ENCODE results near the gene AOC3. TPM values are rescaled to one million over a fixed set of nuclear protein-coding genes. Genes with fewer than 3 reads are reported as not detected.
A peak's percentile ranks its signal among the peaks of the same experiment; 100 is the strongest.
"Not testable (repeated sequence)": the region's sequence is repeated elsewhere in the genome, so short reads cannot be mapped to it uniquely, and the experiment has no call there.

The AOC3 gene
- total RNA-seq, 4 donors from 2014 or later, result 48.3 to 196 (median 108) TPM

GRCh38 chr17:42853004-42853403 is 2.0 kb downstream of the AOC3 start:
- H3K9me3 ChIP-seq, result no peaks in the 10 kb centered on the region
- peaks cover 0 to 16% of the 10 kb centered on the region in 2 donors for H3K36me3 ChIP-seq
- 10 to 31% methylated on average over 2 of the region's 4 CpGs for WGBS, 2 donors (ENCODE audit: low coverage in 1 of 2)
- peak overlapping the region; percentile 43 to 61 for H3K4me3 ChIP-seq
- peaks cover 0 to 78% (median 22%) of the 10 kb centered on the region in 3 donors for H3K4me1 ChIP-seq
- TF ChIP-seq, protein P1, sequence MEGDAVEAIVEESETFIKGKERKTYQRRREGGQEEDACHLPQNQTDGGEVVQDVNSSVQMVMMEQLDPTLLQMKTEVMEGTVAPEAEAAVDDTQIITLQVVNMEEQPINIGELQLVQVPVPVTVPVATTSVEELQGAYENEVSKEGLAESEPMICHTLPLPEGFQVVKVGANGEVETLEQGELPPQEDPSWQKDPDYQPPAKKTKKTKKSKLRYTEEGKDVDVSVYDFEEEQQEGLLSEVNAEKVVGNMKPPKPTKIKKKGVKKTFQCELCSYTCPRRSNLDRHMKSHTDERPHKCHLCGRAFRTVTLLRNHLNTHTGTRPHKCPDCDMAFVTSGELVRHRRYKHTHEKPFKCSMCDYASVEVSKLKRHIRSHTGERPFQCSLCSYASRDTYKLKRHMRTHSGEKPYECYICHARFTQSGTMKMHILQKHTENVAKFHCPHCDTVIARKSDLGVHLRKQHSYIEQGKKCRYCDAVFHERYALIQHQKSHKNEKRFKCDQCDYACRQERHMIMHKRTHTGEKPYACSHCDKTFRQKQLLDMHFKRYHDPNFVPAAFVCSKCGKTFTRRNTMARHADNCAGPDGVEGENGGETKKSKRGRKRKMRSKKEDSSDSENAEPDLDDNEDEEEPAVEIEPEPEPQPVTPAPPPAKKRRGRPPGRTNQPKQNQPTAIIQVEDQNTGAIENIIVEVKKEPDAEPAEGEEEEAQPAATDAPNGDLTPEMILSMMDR (IDR thresholded peaks at IDR 0.05), result peak in 1 of 4 experiments; percentile 2
- TF ChIP-seq POLR2A (IDR thresholded peaks at IDR 0.05) (peak; percentile 23 to 38), POLR2AphosphoS5 (IDR thresholded peaks at IDR 0.05) (peak; percentile 76), EP300 (IDR thresholded peaks at IDR 0.05) (no peak)
- H3K27ac ChIP-seq, result peak overlapping the region; percentile 83 to 93 (median 88)
- no peaks in the 10 kb centered on the region for H3K27me3 ChIP-seq
- ATAC-seq, result peak; percentile 70

- H3K27ac ChIP-seq, result peak overlapping the region; percentile 83 to 93 (median 88)
- 27 to 40% methylated on average over 5 of the region's 5 CpGs for WGBS, 2 donors (ENCODE audit: low coverage in 1 of 2)
Measured at GRCh38 chr17:42853597-42853967, 2.6 kb downstream of the AOC3 start.

DNA sequence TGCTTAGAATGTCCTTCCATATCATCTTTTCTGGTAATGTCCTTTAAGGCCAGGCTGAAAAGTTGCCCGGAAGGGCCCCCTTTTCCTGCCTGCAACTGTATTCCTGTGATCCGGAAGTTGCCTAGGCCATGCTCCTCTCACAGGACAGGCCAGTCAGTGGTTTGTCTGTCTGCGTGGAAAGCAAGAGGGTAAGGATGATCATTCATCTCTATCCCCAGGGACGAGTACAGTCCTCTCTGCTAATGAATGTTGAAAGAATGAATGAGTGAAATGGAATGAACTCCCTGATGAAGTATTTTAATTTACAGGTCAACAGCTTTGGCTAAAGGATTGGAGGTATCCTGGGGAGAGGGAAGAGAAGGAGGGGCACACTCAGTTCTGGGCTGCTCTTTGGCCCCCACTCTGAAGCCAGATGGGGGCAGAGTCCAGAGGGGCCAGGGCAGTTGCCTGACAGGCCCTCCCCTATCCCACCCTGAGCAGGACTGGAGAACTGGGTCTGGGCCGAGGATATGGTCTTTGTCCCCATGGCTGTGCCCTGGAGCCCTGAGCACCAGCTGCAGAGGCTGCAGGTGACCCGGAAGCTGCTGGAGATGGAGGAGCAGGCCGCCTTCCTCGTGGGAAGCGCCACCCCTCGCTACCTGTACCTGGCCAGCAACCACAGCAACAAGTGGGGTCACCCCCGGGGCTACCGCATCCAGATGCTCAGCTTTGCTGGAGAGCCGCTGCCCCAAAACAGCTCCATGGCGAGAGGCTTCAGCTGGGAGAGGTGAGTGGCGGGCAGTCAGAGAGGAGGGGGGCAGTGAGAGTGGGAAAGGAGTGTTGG is 3.2 kb downstream of the AOC3 start:
- TF ChIP-seq, protein P1 (IDR thresholded peaks at IDR 0.05), result no peak
- TF ChIP-seq POLR2A (IDR thresholded peaks at IDR 0.05) (no peak), POLR2AphosphoS5 (IDR thresholded peaks at IDR 0.05) (no peak), EP300 (IDR thresholded peaks at IDR 0.05) (no peak)
- 50 to 56% methylated on average over 2 to 5 of the region's 15 CpGs for WGBS, 2 donors (ENCODE audit: low coverage in 1 of 2)

More at GRCh38 chr17:42853597-42853967, 2.6 kb downstream of the AOC3 start:
- no peak for ATAC-seq
- Histone ChIP-seq H3K27me3 (no peaks in the 10 kb centered on the region), H3K4me3 (peak overlapping the region; percentile 43 to 61), H3K36me3 (peaks cover 0 to 18% of the 10 kb centered on the region in 2 donors), H3K4me1 (peaks cover 0 to 78% (median 22%) of the 10 kb centered on the region in 3 donors), H3K9me3 (no peaks in the 10 kb centered on the region)
- TF ChIP-seq, protein P1 (IDR thresholded peaks at IDR 0.05), result no peak
- TF ChIP-seq EP300 (IDR thresholded peaks at IDR 0.05), result no peak
- no peak for TF ChIP-seq POLR2A (IDR thresholded peaks at IDR 0.05)
- no peak for TF ChIP-seq POLR2AphosphoS5 (IDR thresholded peaks at IDR 0.05)

GRCh38 chr17:42855048-42855596 is 4.1 kb downstream of the AOC3 start:
- 36% methylated on average over 7 of the region's 8 CpGs; no CpG with 5 or more reads in 1 of the 2 donors for WGBS, 2 donors (ENCODE audit: low coverage in 1 of 2)
- Histone ChIP-seq H3K27ac (peak overlapping the region in 3 of 4 donors; percentile 76 to 85 (median 83)), H3K9me3 (no peaks in the 10 kb centered on the region), H3K4me3 (peak overlapping the region in 1 of 2 donors; percentile 61), H3K36me3 (peaks cover 0 to 18% of the 10 kb centered on the region in 2 donors), H3K4me1 (peaks cover 0 to 64% (median 18%) of the 10 kb centered on the region in 3 donors), H3K27me3 (no peaks in the 10 kb centered on the region)
- TF ChIP-seq POLR2A (IDR thresholded peaks at IDR 0.05) (no peak), EP300 (IDR thresholded peaks at IDR 0.05) (no peak), POLR2AphosphoS5 (IDR thresholded peaks at IDR 0.05) (no peak)
- TF ChIP-seq, protein P1 (IDR thresholded peaks at IDR 0.05), result no peak
- no peak for ATAC-seq

More for the DNA sequence above, 3.2 kb downstream of the AOC3 start:
- peaks cover 0 to 18% of the 10 kb centered on the region in 2 donors for H3K36me3 ChIP-seq
- H3K27ac ChIP-seq, result peak overlapping the region; percentile 83 to 93 (median 88)
- H3K27me3 ChIP-seq, result no peaks in the 10 kb centered on the region
- peaks cover 0 to 73% (median 22%) of the 10 kb centered on the region in 3 donors for H3K4me1 ChIP-seq
- ATAC-seq, result no peak
- H3K4me3 ChIP-seq, result peak overlapping the region; percentile 43 to 61
- no peaks in the 10 kb centered on the region for H3K9me3 ChIP-seq

GRCh38 chr17:42856093-42856492 is 5.1 kb downstream of the AOC3 start:
- not testable (repeated sequence) for ATAC-seq, H3K9me3 ChIP-seq, H3K27me3 ChIP-seq
- Histone ChIP-seq H3K4me3 (peak overlapping the region in 1 of 2 donors; percentile 61), H3K4me1 (peaks cover 0 to 55% (median 14%) of the 10 kb centered on the region in 3 donors), H3K27ac (peak overlapping the region in 3 of 4 donors; percentile 76 to 85 (median 83)), H3K36me3 (peaks cover 0 to 18% of the 10 kb centered on the region in 2 donors)
- WGBS, 2 donors (ENCODE audit: low coverage in 1 of 2), result 53% methylated on average over 2 of the region's 8 CpGs; no CpG with 5 or more reads in 1 of the 2 donors

- Histone ChIP-seq H3K36me3 (peaks cover 0 to 18% of the 10 kb centered on the region in 2 donors), H3K4me1 (peaks cover 0 to 55% (median 14%) of the 10 kb centered on the region in 3 donors), H3K27ac (peak overlapping the region; percentile 30 to 85 (median 80))
- whole genome bisulfite sequencing, 2 donors (ENCODE audit: low coverage in 1 of 2), result 38% methylated on average over 1 of the region's 8 CpGs; no CpG with 5 or more reads in 1 of the 2 donors
- not testable (repeated sequence) for H3K9me3 ChIP-seq, H3K27me3 ChIP-seq, H3K4me3 ChIP-seq, ATAC-seq
Measured at GRCh38 chr17:42856516-42856915, 5.5 kb downstream of the AOC3 start.

Measured in gastroesophageal sphincter (tissue), 4 donors.